WTC11 (cell line): Measurements from ENCODE around the gene ZYG11B. TPM values are rescaled to one million over a fixed set of nuclear protein-coding genes. Genes with fewer than 3 reads are reported as not detected.

Source experiments
- CREB1 ChIP-seq: sonication (generic); formaldehyde crosslinking; IDR thresholded peaks from 2 replicates; pipeline ENCODE4 v1.8.0; 2023; ENCODE audit warnings: mild to moderate bottlenecking, missing genetic modification reagents
- EMX1 ChIP-seq: fragments of 250-450 bp; sonication (Bioruptor Pico); IDR thresholded peaks from 2 replicates; pipeline ENCODE4 v1.8.0; 2021; ENCODE audit warnings: mild to moderate bottlenecking
- GTF2I ChIP-seq: fragments of 250-450 bp; sonication (Bioruptor Pico); conservative IDR thresholded peaks from 2 replicates; pipeline ENCODE4 v1.4.0; 2021; ENCODE audit warnings: mild to moderate bottlenecking
- HMGA2 ChIP-seq: fragments of 250-450 bp; sonication (Bioruptor Pico); IDR thresholded peaks from 2 replicates; pipeline ENCODE4 v1.4.0; 2021; ENCODE audit warnings: mild to moderate bottlenecking, moderate library complexity
- JUN ChIP-seq: sonication (generic); formaldehyde crosslinking; IDR thresholded peaks from 2 replicates; pipeline ENCODE4 v1.8.0; 2023; ENCODE audit warnings: mild to moderate bottlenecking, missing genetic modification reagents
- NFYB ChIP-seq: sonication (generic); formaldehyde crosslinking; conservative IDR thresholded peaks from 2 replicates; pipeline ENCODE4 v1.8.0; 2022; ENCODE audit warnings: low read depth, missing genetic modification reagents
- NR1H2 ChIP-seq: sonication (generic); formaldehyde crosslinking; IDR thresholded peaks from 2 replicates; pipeline ENCODE4 v1.9.0; 2021; ENCODE audit warnings: mild to moderate bottlenecking, moderate library complexity, missing genetic modification reagents
- NR2C2 ChIP-seq: sonication (generic); formaldehyde crosslinking; IDR thresholded peaks from 2 replicates; pipeline ENCODE4 v1.8.0; 2022; ENCODE audit warnings: mild to moderate bottlenecking, missing genetic modification reagents
- OVOL2 ChIP-seq: fragments of 250-450 bp; sonication (Bioruptor Pico); IDR thresholded peaks from 2 replicates; pipeline ENCODE4 v1.9.0; 2021; ENCODE audit warnings: mild to moderate bottlenecking, borderline replicate concordance
- SMAD3 ChIP-seq: sonication (generic); formaldehyde crosslinking; IDR thresholded peaks from 2 replicates; pipeline ENCODE4 v1.8.0; 2022; ENCODE audit warnings: missing genetic modification reagents, mild to moderate bottlenecking, borderline replicate concordance
- TEAD4 ChIP-seq: sonication (generic); formaldehyde crosslinking; IDR thresholded peaks from 2 replicates; pipeline ENCODE4 v1.8.0; 2022; ENCODE audit warnings: mild to moderate bottlenecking, missing genetic modification reagents
- TP53 ChIP-seq: sonication (generic); formaldehyde crosslinking; IDR thresholded peaks from 2 replicates; pipeline ENCODE4 v1.8.1; 2023; ENCODE audit warnings: mild to moderate bottlenecking, missing genetic modification reagents
- ZNF121 ChIP-seq: sonication (generic); formaldehyde crosslinking; IDR thresholded peaks from 2 replicates; pipeline ENCODE4 v1.8.0; 2023; ENCODE audit warnings: missing genetic modification reagents
- ZNF232 ChIP-seq: sonication (generic); formaldehyde crosslinking; IDR thresholded peaks from 2 replicates; pipeline ENCODE4 v1.8.0; 2022; ENCODE audit warnings: mild to moderate bottlenecking, missing genetic modification reagents
- ZNF396 ChIP-seq: fragments of 250-450 bp; sonication (Bioruptor Pico); IDR thresholded peaks from 2 replicates; pipeline ENCODE4 v1.8.0; 2021; ENCODE audit warnings: mild to moderate bottlenecking, moderate library complexity, borderline replicate concordance
- total RNA-seq: library from RNA; stranded (reverse); gene quantifications from 3 replicates; pipeline ENCODE4 v1.2.3, GENCODE V29; 2021
- TF ChIP-seq, protein P1 (sequence below): fragments of 200-600 bp; IDR thresholded peaks from 2 replicates; pipeline ENCODE4 v1.8.0; 2022; ENCODE audit warnings: antibody characterized with exemption
- TF ChIP-seq, protein P2 (sequence below): sonication (generic); formaldehyde crosslinking; IDR thresholded peaks from 2 replicates; pipeline ENCODE4 v1.8.0; 2022; ENCODE audit warnings: missing genetic modification reagents
- TF ChIP-seq, protein P3 (sequence below): fragments of 250-450 bp; sonication (Bioruptor Pico); IDR thresholded peaks from 2 replicates; pipeline ENCODE4 v1.9.0; 2021; ENCODE audit warnings: mild to moderate bottlenecking
- TF ChIP-seq, protein P4 (sequence below): sonication (generic); formaldehyde crosslinking; IDR thresholded peaks from 2 replicates; pipeline ENCODE4 v1.8.1; 2023; ENCODE audit warnings: mild to moderate bottlenecking, moderate library complexity, missing genetic modification reagents
- TF ChIP-seq, protein P5 (sequence below): sonication (generic); formaldehyde crosslinking; IDR thresholded peaks from 2 replicates; pipeline ENCODE4 v1.8.1; 2023; ENCODE audit warnings: mild to moderate bottlenecking, missing genetic modification reagents, moderate library complexity
- TF ChIP-seq, protein P6 (sequence below): sonication (generic); formaldehyde crosslinking; IDR thresholded peaks from 2 replicates; pipeline ENCODE4 v1.8.1; 2022; ENCODE audit warnings: mild to moderate bottlenecking, moderate library complexity, missing genetic modification reagents
- TF ChIP-seq, protein P7 (sequence below): fragments of 250-450 bp; sonication (Bioruptor Pico); IDR thresholded peaks from 2 replicates; pipeline ENCODE4 v1.9.0; 2021; ENCODE audit warnings: moderate library complexity, mild to moderate bottlenecking, inconsistent platforms, borderline replicate concordance
- TF ChIP-seq, protein P8 (sequence below): sonication (generic); formaldehyde crosslinking; IDR thresholded peaks from 2 replicates; pipeline ENCODE4 v1.8.1; 2023; ENCODE audit warnings: mild to moderate bottlenecking, missing genetic modification reagents, borderline replicate concordance
- TF ChIP-seq, protein P9 (sequence below): sonication (generic); formaldehyde crosslinking; IDR thresholded peaks from 2 replicates; pipeline ENCODE4 v1.8.0; 2022; ENCODE audit warnings: mild to moderate bottlenecking, missing genetic modification reagents

ZYG11B gene
- total RNA-seq, 1 experiment from 2014 or later: 19.2 TPM

DNA sequence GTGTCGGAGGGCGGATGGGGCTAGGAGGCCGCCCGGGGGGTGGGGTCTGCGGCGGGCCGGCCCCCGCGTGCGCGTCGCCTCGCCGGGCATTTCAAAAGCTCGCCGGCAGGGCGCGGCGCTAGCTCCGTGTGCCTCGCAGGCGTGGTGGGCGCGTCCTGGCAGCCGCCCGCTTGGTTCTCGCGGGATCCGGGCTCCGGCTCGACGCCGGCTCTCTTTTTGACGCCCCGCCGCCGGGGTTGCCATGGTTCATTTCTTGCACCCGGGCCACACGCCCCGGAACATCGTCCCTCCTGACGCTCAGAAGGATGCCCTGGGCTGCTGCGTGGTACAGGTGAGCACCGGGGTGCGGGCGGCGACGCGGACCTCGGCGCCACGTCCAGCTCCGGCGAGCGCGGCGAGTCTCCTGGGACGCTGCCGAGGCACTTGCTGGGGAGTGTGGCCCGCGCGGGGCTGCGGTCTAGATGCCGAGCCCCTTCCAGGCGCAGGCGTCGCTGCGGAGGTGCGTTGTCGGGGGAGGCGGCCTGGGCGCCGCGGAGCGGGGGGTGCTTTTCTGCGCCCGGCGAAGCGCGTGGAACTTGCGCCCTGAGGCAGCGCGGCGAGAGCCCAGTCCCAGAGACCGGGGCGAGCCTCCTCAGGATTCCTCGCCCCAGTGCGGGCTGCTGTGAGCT is 116.5 kb downstream of the ZYG11B start, which contains the start of gene ZYG11A (continued):
- TF ChIP-seq NR1H2 (peak; percentile 59; the same call in 1 of the 2 replicates), SMAD3 (CRISPR knock-in tag) (peak; percentile 96), HMGA2 (CRISPR knock-in tag) (no peak), ZNF121 (CRISPR knock-in tag) (no peak), JUN (peak; percentile 72; the same call in 1 of the 2 replicates), GTF2I (CRISPR knock-in tag) (no peak), TP53 (CRISPR knock-in tag) (peak; percentile 93), TEAD4 (CRISPR knock-in tag) (peak; percentile 48; the same call in 1 of the 2 replicates), ZNF232 (CRISPR knock-in tag) (peak; percentile 95), EMX1 (CRISPR knock-in tag) (no peak), NFYB (CRISPR knock-in tag) (peak; percentile 20; the same call in 1 of the 2 replicates), NR2C2 (CRISPR knock-in tag) (no peak), OVOL2 (no peak), ZNF396 (CRISPR knock-in tag) (no peak), CREB1 (CRISPR knock-in tag) (peak; percentile 91)
- TF ChIP-seq, protein P1, sequence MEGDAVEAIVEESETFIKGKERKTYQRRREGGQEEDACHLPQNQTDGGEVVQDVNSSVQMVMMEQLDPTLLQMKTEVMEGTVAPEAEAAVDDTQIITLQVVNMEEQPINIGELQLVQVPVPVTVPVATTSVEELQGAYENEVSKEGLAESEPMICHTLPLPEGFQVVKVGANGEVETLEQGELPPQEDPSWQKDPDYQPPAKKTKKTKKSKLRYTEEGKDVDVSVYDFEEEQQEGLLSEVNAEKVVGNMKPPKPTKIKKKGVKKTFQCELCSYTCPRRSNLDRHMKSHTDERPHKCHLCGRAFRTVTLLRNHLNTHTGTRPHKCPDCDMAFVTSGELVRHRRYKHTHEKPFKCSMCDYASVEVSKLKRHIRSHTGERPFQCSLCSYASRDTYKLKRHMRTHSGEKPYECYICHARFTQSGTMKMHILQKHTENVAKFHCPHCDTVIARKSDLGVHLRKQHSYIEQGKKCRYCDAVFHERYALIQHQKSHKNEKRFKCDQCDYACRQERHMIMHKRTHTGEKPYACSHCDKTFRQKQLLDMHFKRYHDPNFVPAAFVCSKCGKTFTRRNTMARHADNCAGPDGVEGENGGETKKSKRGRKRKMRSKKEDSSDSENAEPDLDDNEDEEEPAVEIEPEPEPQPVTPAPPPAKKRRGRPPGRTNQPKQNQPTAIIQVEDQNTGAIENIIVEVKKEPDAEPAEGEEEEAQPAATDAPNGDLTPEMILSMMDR: no peak
- TF ChIP-seq, protein P2, sequence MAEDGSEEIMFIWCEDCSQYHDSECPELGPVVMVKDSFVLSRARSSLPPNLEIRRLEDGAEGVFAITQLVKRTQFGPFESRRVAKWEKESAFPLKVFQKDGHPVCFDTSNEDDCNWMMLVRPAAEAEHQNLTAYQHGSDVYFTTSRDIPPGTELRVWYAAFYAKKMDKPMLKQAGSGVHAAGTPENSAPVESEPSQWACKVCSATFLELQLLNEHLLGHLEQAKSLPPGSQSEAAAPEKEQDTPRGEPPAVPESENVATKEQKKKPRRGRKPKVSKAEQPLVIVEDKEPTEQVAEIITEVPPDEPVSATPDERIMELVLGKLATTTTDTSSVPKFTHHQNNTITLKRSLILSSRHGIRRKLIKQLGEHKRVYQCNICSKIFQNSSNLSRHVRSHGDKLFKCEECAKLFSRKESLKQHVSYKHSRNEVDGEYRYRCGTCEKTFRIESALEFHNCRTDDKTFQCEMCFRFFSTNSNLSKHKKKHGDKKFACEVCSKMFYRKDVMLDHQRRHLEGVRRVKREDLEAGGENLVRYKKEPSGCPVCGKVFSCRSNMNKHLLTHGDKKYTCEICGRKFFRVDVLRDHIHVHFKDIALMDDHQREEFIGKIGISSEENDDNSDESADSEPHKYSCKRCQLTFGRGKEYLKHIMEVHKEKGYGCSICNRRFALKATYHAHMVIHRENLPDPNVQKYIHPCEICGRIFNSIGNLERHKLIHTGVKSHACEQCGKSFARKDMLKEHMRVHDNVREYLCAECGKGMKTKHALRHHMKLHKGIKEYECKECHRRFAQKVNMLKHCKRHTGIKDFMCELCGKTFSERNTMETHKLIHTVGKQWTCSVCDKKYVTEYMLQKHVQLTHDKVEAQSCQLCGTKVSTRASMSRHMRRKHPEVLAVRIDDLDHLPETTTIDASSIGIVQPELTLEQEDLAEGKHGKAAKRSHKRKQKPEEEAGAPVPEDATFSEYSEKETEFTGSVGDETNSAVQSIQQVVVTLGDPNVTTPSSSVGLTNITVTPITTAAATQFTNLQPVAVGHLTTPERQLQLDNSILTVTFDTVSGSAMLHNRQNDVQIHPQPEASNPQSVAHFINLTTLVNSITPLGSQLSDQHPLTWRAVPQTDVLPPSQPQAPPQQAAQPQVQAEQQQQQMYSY (CRISPR knock-in tag): peak; percentile 46; the same call in 1 of the 2 replicates
- TF ChIP-seq, protein P3, sequence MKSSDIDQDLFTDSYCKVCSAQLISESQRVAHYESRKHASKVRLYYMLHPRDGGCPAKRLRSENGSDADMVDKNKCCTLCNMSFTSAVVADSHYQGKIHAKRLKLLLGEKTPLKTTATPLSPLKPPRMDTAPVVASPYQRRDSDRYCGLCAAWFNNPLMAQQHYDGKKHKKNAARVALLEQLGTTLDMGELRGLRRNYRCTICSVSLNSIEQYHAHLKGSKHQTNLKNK (CRISPR knock-in tag): no peak
- TF ChIP-seq, protein P4, sequence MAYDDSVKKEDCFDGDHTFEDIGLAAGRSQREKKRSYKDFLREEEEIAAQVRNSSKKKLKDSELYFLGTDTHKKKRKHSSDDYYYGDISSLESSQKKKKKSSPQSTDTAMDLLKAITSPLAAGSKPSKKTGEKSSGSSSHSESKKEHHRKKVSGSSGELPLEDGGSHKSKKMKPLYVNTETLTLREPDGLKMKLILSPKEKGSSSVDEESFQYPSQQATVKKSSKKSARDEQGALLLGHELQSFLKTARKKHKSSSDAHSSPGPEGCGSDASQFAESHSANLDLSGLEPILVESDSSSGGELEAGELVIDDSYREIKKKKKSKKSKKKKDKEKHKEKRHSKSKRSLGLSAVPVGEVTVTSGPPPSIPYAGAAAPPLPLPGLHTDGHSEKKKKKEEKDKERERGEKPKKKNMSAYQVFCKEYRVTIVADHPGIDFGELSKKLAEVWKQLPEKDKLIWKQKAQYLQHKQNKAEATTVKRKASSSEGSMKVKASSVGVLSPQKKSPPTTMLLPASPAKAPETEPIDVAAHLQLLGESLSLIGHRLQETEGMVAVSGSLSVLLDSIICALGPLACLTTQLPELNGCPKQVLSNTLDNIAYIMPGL (CRISPR knock-in tag): peak; percentile 75
- TF ChIP-seq, protein P5, sequence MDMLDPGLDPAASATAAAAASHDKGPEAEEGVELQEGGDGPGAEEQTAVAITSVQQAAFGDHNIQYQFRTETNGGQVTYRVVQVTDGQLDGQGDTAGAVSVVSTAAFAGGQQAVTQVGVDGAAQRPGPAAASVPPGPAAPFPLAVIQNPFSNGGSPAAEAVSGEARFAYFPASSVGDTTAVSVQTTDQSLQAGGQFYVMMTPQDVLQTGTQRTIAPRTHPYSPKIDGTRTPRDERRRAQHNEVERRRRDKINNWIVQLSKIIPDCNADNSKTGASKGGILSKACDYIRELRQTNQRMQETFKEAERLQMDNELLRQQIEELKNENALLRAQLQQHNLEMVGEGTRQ (CRISPR knock-in tag): no peak
- TF ChIP-seq, protein P6, sequence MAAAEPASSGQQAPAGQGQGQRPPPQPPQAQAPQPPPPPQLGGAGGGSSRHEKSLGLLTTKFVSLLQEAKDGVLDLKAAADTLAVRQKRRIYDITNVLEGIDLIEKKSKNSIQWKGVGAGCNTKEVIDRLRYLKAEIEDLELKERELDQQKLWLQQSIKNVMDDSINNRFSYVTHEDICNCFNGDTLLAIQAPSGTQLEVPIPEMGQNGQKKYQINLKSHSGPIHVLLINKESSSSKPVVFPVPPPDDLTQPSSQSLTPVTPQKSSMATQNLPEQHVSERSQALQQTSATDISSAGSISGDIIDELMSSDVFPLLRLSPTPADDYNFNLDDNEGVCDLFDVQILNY (CRISPR knock-in tag): peak; percentile 76; the same call in 1 of the 2 replicates
- TF ChIP-seq, protein P7, sequence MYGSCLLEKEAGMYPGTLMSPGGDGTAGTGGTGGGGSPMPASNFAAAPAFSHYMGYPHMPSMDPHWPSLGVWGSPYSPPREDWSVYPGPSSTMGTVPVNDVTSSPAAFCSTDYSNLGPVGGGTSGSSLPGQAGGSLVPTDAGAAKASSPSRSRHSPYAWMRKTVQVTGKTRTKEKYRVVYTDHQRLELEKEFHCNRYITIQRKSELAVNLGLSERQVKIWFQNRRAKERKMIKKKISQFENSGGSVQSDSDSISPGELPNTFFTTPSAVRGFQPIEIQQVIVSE (CRISPR knock-in tag): no peak
- TF ChIP-seq, protein P8, sequence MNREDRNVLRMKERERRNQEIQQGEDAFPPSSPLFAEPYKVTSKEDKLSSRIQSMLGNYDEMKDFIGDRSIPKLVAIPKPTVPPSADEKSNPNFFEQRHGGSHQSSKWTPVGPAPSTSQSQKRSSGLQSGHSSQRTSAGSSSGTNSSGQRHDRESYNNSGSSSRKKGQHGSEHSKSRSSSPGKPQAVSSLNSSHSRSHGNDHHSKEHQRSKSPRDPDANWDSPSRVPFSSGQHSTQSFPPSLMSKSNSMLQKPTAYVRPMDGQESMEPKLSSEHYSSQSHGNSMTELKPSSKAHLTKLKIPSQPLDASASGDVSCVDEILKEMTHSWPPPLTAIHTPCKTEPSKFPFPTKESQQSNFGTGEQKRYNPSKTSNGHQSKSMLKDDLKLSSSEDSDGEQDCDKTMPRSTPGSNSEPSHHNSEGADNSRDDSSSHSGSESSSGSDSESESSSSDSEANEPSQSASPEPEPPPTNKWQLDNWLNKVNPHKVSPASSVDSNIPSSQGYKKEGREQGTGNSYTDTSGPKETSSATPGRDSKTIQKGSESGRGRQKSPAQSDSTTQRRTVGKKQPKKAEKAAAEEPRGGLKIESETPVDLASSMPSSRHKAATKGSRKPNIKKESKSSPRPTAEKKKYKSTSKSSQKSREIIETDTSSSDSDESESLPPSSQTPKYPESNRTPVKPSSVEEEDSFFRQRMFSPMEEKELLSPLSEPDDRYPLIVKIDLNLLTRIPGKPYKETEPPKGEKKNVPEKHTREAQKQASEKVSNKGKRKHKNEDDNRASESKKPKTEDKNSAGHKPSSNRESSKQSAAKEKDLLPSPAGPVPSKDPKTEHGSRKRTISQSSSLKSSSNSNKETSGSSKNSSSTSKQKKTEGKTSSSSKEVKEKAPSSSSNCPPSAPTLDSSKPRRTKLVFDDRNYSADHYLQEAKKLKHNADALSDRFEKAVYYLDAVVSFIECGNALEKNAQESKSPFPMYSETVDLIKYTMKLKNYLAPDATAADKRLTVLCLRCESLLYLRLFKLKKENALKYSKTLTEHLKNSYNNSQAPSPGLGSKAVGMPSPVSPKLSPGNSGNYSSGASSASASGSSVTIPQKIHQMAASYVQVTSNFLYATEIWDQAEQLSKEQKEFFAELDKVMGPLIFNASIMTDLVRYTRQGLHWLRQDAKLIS: 0 out of 2 replicates have a peak, but pooled peaks have one; percentile 61
- TF ChIP-seq, protein P9, sequence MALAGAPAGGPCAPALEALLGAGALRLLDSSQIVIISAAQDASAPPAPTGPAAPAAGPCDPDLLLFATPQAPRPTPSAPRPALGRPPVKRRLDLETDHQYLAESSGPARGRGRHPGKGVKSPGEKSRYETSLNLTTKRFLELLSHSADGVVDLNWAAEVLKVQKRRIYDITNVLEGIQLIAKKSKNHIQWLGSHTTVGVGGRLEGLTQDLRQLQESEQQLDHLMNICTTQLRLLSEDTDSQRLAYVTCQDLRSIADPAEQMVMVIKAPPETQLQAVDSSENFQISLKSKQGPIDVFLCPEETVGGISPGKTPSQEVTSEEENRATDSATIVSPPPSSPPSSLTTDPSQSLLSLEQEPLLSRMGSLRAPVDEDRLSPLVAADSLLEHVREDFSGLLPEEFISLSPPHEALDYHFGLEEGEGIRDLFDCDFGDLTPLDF (CRISPR knock-in tag): peak; percentile 81
